MM.1S (cell line): ENCODE measurements around the gene THSD7B.

Experiments
- DNase-seq: peaks from one replicate; pipeline ENCODE4 v3.0.0-alpha.2; 2015
- H2AFZ ChIP-seq: fragments of 300-600 bp; sonication (generic); 2 replicates; pipeline ENCODE4 v1.6.0; 2016; ENCODE audit warnings: antibody characterized with exemption, low read length
- H3F3A ChIP-seq: fragments of 300-600 bp; sonication (generic); 2 replicates; pipeline ENCODE4 v1.6.1; 2016; ENCODE audit warnings: mild to moderate bottlenecking, antibody characterized with exemption, low read length, moderate library complexity, mixed read lengths; ENCODE audit not compliant: insufficient read depth
- H3K27ac ChIP-seq: fragments of 300-600 bp; sonication (generic); 2 replicates; pipeline ENCODE4 v1.5.1; 2016; ENCODE audit warnings: mild to moderate bottlenecking, low read length
- H3K27me3 ChIP-seq: fragments of 300-600 bp; sonication (generic); replicated peaks from 2 replicates; pipeline ENCODE4 v1.6.0; 2016; ENCODE audit warnings: low read length; ENCODE audit not compliant: insufficient read depth
- H3K36me3 ChIP-seq: fragments of 300-600 bp; sonication (generic); replicated peaks from 2 replicates; pipeline ENCODE4 v1.6.1; 2016; ENCODE audit warnings: mild to moderate bottlenecking, low read length, mixed read lengths; ENCODE audit not compliant: insufficient read depth
- H3K4me1 ChIP-seq: fragments of 300-600 bp; sonication (generic); 2 replicates; pipeline ENCODE4 v1.6.1; 2016; ENCODE audit warnings: low read length, mixed read lengths
- H3K4me2 ChIP-seq: fragments of 300-600 bp; sonication (generic); 2 replicates; pipeline ENCODE4 v1.6.0; 2016; ENCODE audit warnings: low read depth, low read length
- H3K4me3 ChIP-seq: fragments of 300-600 bp; sonication (generic); 2 replicates; pipeline ENCODE4 v1.5.1; 2016; ENCODE audit warnings: low read length, mixed read lengths
- H3K79me2 ChIP-seq: fragments of 300-600 bp; sonication (generic); 2 replicates; pipeline ENCODE4 v1.6.1; 2016; ENCODE audit warnings: mixed run types, low read length, mixed read lengths
- H3K9ac ChIP-seq: fragments of 300-600 bp; sonication (generic); 2 replicates; pipeline ENCODE4 v1.6.1; 2016; ENCODE audit warnings: low read length, mixed read lengths
- H3K9me2 ChIP-seq: fragments of 300-600 bp; sonication (generic); replicated peaks from 2 replicates; pipeline ENCODE4 v1.6.1; 2016; ENCODE audit warnings: mild to moderate bottlenecking, low read length, mixed read lengths; ENCODE audit not compliant: insufficient read depth
- H3K9me3 ChIP-seq: fragments of 300-600 bp; sonication (generic); replicated peaks from 2 replicates; pipeline ENCODE4 v1.6.1; 2016; ENCODE audit warnings: mild to moderate bottlenecking, low read length, mixed read lengths; ENCODE audit not compliant: insufficient read depth
- H4K20me1 ChIP-seq: fragments of 300-600 bp; sonication (generic); 2 replicates; pipeline ENCODE4 v1.6.1; 2016; ENCODE audit warnings: mild to moderate bottlenecking, low read length, moderate library complexity, mixed read lengths; ENCODE audit not compliant: insufficient read depth
- CTCF ChIP-seq: fragments of 300-600 bp; sonication (generic); IDR thresholded peaks from 2 replicates; pipeline ENCODE4 v1.5.1; 2016; ENCODE audit warnings: antibody characterized with exemption, low read length, mixed read lengths
- EZH2 ChIP-seq: fragments of 300-600 bp; sonication (generic); optimal IDR thresholded peaks from 2 replicates; pipeline ENCODE3; 2017; ENCODE audit warnings: low read depth, mild to moderate bottlenecking, antibody characterized with exemption, low read length, mixed read lengths
- EZH2phosphoT487 ChIP-seq: fragments of 300-600 bp; sonication (generic); IDR thresholded peaks from 2 replicates; pipeline ENCODE4 v1.6.1; 2018; ENCODE audit warnings: antibody characterized with exemption, low read length

The THSD7B gene

GRCh38 chr2:137287913-137288639, 522.7 kb downstream of the THSD7B start:
- Histone ChIP-seq H4K20me1 (no peaks in the 10 kb centered on the region), H3K27me3 (no peaks in the 10 kb centered on the region), H3K9ac (no peak overlapping the region), H3K4me1 (no peaks in the 10 kb centered on the region), H3K79me2 (no peaks in the 10 kb centered on the region), H3F3A (no peaks in the 10 kb centered on the region), H2AFZ (no peak overlapping the region), H3K9me2 (no peaks in the 10 kb centered on the region), H3K9me3 (no peaks in the 10 kb centered on the region), H3K36me3 (no peaks in the 10 kb centered on the region), H3K27ac (peak overlapping the region; percentile 27; the same call in 1 of the 2 replicates), H3K4me3 (no peak overlapping the region), H3K4me2 (peak overlapping the region; percentile 12; the same call in 1 of the 2 replicates)
- no peak for DNase-seq
- TF ChIP-seq CTCF (no peak), EZH2phosphoT487 (no peak), EZH2 (no peak)

GRCh38 chr2:137291836-137292570, 526.7 kb downstream of the THSD7B start:
- Histone ChIP-seq H3K9me3 (no peaks in the 10 kb centered on the region), H3K4me3 (no peak overlapping the region), H3K9ac (no peak overlapping the region), H3K4me1 (no peaks in the 10 kb centered on the region), H3K27ac (no peak overlapping the region), H3K79me2 (no peaks in the 10 kb centered on the region), H4K20me1 (no peaks in the 10 kb centered on the region), H3K36me3 (no peaks in the 10 kb centered on the region), H3K27me3 (no peaks in the 10 kb centered on the region), H3K9me2 (no peaks in the 10 kb centered on the region), H3K4me2 (no peak overlapping the region), H3F3A (no peaks in the 10 kb centered on the region), H2AFZ (no peak overlapping the region)
- TF ChIP-seq EZH2phosphoT487 (no peak), CTCF (no peak), EZH2 (no peak)
- no peak for DNase-seq

- H3K9ac ChIP-seq: no peak overlapping the region
- TF ChIP-seq EZH2: no peak
- TF ChIP-seq CTCF: no peak
- no peak for TF ChIP-seq EZH2phosphoT487
- H3K27me3 ChIP-seq: no peaks in the 10 kb centered on the region
- no peaks in the 10 kb centered on the region for H4K20me1 ChIP-seq
- H3K27ac ChIP-seq: no peak overlapping the region
- H3K4me3 ChIP-seq: no peak overlapping the region
- DNase-seq: no peak
- no peaks in the 10 kb centered on the region for H3K9me2 ChIP-seq
- H3K4me2 ChIP-seq: no peak overlapping the region
- no peaks in the 10 kb centered on the region for H3F3A ChIP-seq
- H3K4me1 ChIP-seq: no peaks in the 10 kb centered on the region
- no peaks in the 10 kb centered on the region for H3K9me3 ChIP-seq
- H3K36me3 ChIP-seq: no peaks in the 10 kb centered on the region
- H2AFZ ChIP-seq: no peak overlapping the region
- no peaks in the 10 kb centered on the region for H3K79me2 ChIP-seq
Observed at GRCh38 chr2:137298377-137298776, 533.0 kb downstream of the THSD7B start.
